Activated CD4-positive, alpha-beta T cell treated with anti-CD3 and anti-CD28 coated beads, Interleukin-2, amount 10 ng/mL, durations not matched to agents 7 days and 5 days (primary cell): ENCODE results near the gene UMAD1. TPM values are rescaled to one million over a fixed set of nuclear protein-coding genes. Genes with fewer than 3 reads are reported as not detected.
"Not testable (repeated sequence)": the region's sequence is repeated elsewhere in the genome, so short reads cannot be mapped to it uniquely, and the experiment has no call there.

Experiments used
- CTCF ChIA-PET: fragments of 350-600 bp; sonication (Branson Sonifier 250); formaldehyde crosslinking; loops from one replicate; lab custom pipeline; 2021; ENCODE audit warnings: antibody characterized with exemption; lab: Charles Lee
- POLR2A ChIA-PET: fragments of 350-600 bp; sonication (Branson Sonifier 250); formaldehyde crosslinking; loops from one replicate; lab custom pipeline; 2021; ENCODE audit warnings: antibody characterized with exemption; lab: Charles Lee
- DNase-seq: peaks from one replicate; pipeline ENCODE4 v3.0.0-alpha.2; 2020
- H3K27ac Mint-ChIP-seq: one replicate; pipeline ENCODE4 v1.8.0; 2021; ENCODE audit warnings: mild to moderate bottlenecking, moderate library complexity, mixed read lengths
- H3K27me3 Mint-ChIP-seq: one replicate; pipeline ENCODE4 v1.8.0; 2021; ENCODE audit warnings: mixed read lengths
- H3K36me3 Mint-ChIP-seq: one replicate; pipeline ENCODE4 v1.8.0; 2021; ENCODE audit warnings: low read depth, mixed read lengths
- H3K4me1 Mint-ChIP-seq: one replicate; pipeline ENCODE4 v1.8.0; 2021; ENCODE audit warnings: mixed read lengths
- H3K4me3 Mint-ChIP-seq: one replicate; pipeline ENCODE4 v1.8.0; 2021; ENCODE audit warnings: mild to moderate bottlenecking, moderate library complexity, mixed read lengths
- H3K9me3 Mint-ChIP-seq: one replicate; pipeline ENCODE4 v1.8.0; 2021; ENCODE audit warnings: mixed read lengths
- total RNA-seq, 2 experiments: library from RNA; stranded (reverse); gene quantifications; one replicate each; pipeline ENCODE4 v1.2.3, GENCODE V29; 2021

Gene UMAD1
- total RNA-seq, 2 experiments from 2014 or later, result 16.3 to 16.4 TPM

DNA sequence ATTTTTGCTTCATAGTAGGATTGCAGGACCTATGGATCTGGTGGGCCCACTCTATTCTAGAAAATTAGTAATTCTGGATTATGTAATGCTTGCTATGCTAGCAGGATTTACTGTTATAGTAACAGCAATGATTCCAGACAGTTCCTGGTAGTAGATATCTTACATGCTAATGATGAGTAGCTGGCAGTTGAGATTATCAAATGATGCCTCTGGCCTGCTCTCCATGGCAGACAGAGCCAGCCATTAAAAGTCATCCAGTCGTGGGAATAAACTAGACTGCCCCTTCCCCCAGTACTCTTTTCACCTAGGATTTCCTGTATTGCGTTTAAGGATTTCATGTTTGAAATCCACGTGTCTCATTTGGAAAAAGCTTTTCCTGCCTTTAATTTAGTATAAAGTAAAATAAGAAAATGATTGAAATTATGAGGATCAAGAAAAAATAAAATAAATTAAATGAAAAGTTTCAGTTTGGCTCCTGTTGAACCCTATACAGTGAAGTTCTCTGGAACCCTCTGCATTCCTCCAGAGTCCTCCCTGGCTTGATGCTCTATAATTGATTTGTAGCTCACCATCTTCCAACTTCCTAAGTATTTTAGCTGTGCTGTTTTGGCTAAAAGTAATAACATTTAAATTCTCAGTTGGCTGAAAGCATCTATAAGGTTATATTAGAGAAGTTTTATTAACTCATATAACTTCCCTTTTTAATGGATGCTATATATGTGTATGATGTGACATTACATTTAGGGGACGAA is 14.6 kb downstream of the UMAD1 start:
- DNase-seq, result no peak
- Mint-ChIP-seq H3K27me3 (no peaks in the 10 kb centered on the region), H3K27ac (no peak overlapping the region), H3K4me1 (peaks cover 18% of the 10 kb centered on the region), H3K9me3 (peaks cover 19% of the 10 kb centered on the region), H3K36me3 (peaks cover 31% of the 10 kb centered on the region), H3K4me3 (no peak overlapping the region)
- CTCF ChIA-PET, result interaction anchor here (0.7 kb wide), 1 partner anchor 37 kb away, joined by 3 read pairs; no protein-coding TSS in a partner anchor
- POLR2A ChIA-PET, result interaction anchor here (0.5 to 0.6 kb wide), 2 partner anchors 39 to 59 kb away, joined by 3 to 4 read pairs; no protein-coding TSS in a partner anchor

DNA sequence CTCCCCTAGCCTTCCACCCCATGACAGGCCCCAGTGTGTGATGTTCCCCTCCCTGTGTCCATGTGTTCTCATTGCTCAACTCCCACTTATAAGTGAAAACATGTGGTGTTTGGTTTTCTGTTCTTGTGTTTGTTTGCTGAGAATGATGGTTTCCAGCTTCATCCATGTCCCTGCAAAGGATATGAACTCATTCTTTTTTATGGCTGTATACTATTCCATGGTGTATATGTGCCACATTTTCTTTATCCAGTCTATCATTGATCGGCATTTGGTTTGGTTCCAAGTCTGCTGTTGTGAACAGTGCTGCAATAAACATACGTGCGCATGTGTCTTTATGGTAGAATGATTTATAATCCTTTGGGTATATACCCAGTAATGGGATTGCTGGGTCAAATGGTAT is 15.9 kb downstream of the UMAD1 start:
- Mint-ChIP-seq H3K36me3 (peaks cover 38% of the 10 kb centered on the region), H3K4me1 (peaks cover 18% of the 10 kb centered on the region), H3K9me3 (peaks cover 28% of the 10 kb centered on the region)
- H3K27ac Mint-ChIP-seq, H3K4me3 Mint-ChIP-seq, CTCF ChIA-PET, H3K27me3 Mint-ChIP-seq, DNase-seq, POLR2A ChIA-PET: not testable (repeated sequence)

DNA sequence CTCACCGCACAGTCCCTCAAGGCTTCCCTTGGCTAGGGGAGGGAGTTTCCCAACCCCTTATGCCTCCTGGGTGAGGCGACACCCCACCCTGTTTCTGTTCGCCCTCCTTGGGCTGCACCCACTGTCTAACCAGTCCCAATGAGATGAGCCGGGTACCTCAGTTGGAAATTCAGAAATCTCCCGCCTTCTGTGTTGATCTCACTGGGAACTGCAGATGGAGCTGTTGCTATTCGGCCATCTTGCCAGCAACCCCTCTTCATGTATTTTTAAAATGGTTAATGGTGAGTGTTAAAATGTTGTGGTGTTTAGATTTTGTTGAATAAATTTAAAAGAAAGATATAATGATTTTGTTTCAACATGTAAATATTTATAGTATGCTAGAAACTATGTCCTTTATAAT is 22.0 kb downstream of the UMAD1 start:
- DNase-seq, result no peak
- Mint-ChIP-seq H3K9me3 (peaks cover 28% of the 10 kb centered on the region), H3K36me3 (peaks cover 32% of the 10 kb centered on the region), H3K4me3 (no peak overlapping the region), H3K27me3 (no peaks in the 10 kb centered on the region), H3K27ac (no peak overlapping the region), H3K4me1 (peaks cover 2% of the 10 kb centered on the region)
- ChIA-PET CTCF (no interaction called here), POLR2A (no interaction called here)

GRCh38 chr7:7664291-7664690 is 23.7 kb downstream of the UMAD1 start:
- H3K36me3 Mint-ChIP-seq, result peaks cover 20% of the 10 kb centered on the region
- no peaks in the 10 kb centered on the region for H3K27me3 Mint-ChIP-seq
- H3K9me3 Mint-ChIP-seq, result peaks cover 19% of the 10 kb centered on the region
- no peak overlapping the region for H3K4me3 Mint-ChIP-seq
- H3K27ac Mint-ChIP-seq, result no peak overlapping the region
- ChIA-PET POLR2A (no interaction called here), CTCF (no interaction called here)
- peaks cover 2% of the 10 kb centered on the region for H3K4me1 Mint-ChIP-seq
- no peak for DNase-seq

DNA sequence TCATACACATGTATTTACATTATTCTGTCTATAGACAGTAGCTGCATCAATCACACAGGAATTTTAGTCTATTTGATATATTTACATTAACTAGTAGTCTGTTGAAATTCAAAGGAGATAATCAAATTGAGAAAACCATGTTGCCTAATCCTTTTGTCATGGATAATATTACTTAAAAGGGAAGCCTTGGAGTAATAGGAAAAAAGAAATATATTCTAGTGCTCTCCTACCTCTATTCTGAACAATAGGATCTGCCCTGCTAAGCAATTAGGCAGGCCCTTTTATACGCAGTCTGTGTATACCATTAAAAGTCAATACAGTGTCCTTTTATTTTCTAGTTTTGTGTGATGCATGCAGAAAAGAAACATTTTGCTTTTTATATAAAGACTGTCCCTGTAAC is 24.5 kb downstream of the UMAD1 start:
- H3K36me3 Mint-ChIP-seq, result peaks cover 15% of the 10 kb centered on the region
- H3K4me3 Mint-ChIP-seq, result no peak overlapping the region
- peaks cover 2% of the 10 kb centered on the region for H3K4me1 Mint-ChIP-seq
- no peak overlapping the region for H3K27ac Mint-ChIP-seq
- POLR2A ChIA-PET, result no interaction called here
- peaks cover 15% of the 10 kb centered on the region for H3K9me3 Mint-ChIP-seq
- CTCF ChIA-PET, result interaction anchor here (0.5 kb wide), 1 partner anchor 464 kb away, joined by 3 read pairs; no protein-coding TSS in a partner anchor
- no peak for DNase-seq
- H3K27me3 Mint-ChIP-seq, result no peaks in the 10 kb centered on the region

DNA sequence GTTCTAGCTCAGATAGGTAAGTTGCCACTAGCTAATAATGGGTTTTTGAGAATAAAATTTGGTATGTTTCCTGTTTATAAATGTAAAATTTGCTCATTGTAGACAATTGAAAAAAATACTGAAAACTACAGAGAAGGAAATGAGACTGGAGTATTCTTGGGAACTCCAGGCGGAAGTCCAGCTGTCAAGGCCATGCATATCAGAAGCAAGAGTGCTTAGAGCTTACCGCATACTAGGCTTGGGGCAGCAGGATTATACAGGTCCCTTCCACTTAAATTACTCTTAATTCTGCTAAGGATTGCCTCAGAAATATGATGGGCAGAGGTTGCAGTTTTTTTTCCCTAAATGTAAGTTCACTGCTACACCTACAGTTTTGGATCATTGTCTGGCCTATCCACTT is 26.6 kb downstream of the UMAD1 start:
- no peak overlapping the region for H3K4me3 Mint-ChIP-seq
- DNase-seq, result no peak
- peaks cover 13% of the 10 kb centered on the region for H3K36me3 Mint-ChIP-seq
- peaks cover 13% of the 10 kb centered on the region for H3K9me3 Mint-ChIP-seq
- CTCF ChIA-PET, result interaction anchor here (2.2 kb wide), 1 partner anchor 14 kb away, joined by 9 read pairs; no protein-coding TSS in a partner anchor
- H3K27me3 Mint-ChIP-seq, result no peaks in the 10 kb centered on the region
- H3K4me1 Mint-ChIP-seq, result peaks cover 7% of the 10 kb centered on the region
- H3K27ac Mint-ChIP-seq, result no peak overlapping the region
- POLR2A ChIA-PET, result no interaction called here

GRCh38 chr7:7668706-7669105 is 28.2 kb downstream of the UMAD1 start:
- no peak for DNase-seq
- ChIA-PET CTCF (no interaction called here), POLR2A (no interaction called here)
- Mint-ChIP-seq H3K9me3 (peaks cover 14% of the 10 kb centered on the region), H3K36me3 (peaks cover 21% of the 10 kb centered on the region), H3K4me3 (no peak overlapping the region), H3K27ac (no peak overlapping the region), H3K27me3 (no peaks in the 10 kb centered on the region), H3K4me1 (peaks cover 19% of the 10 kb centered on the region)

GRCh38 chr7:7670490-7670889 is 29.9 kb downstream of the UMAD1 start:
- Mint-ChIP-seq H3K27me3 (no peaks in the 10 kb centered on the region), H3K4me3 (no peak overlapping the region), H3K27ac (no peak overlapping the region), H3K4me1 (peaks cover 22% of the 10 kb centered on the region), H3K36me3 (peaks cover 25% of the 10 kb centered on the region), H3K9me3 (peaks cover 14% of the 10 kb centered on the region)
- no peak for DNase-seq
- ChIA-PET POLR2A (no interaction called here), CTCF (no interaction called here)

DNA sequence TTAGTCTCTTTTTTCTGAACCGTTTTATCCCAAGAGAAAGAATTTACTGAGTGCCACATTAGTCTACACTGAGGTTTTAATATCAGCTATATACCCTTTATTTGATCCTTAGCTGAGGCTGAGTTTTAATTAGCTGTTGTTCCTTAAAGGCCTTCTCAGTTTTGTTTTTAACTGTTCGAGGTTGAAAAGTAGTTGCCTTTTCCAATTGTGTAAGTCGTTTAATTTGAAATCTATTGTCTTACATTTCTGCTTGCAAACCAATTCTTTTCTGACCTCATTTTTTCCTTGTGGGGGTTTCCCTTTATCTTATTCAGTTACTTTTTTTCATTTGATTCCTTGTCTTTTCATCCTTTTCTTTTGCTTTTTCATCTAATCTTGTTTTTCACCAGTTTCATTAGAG is 30.8 kb downstream of the UMAD1 start:
- DNase-seq, result no peak
- ChIA-PET POLR2A (no interaction called here), CTCF (no interaction called here)
- H3K4me3 Mint-ChIP-seq, result no peak overlapping the region
- peaks cover 27% of the 10 kb centered on the region for H3K4me1 Mint-ChIP-seq
- no peak overlapping the region for H3K27ac Mint-ChIP-seq
- peaks cover 29% of the 10 kb centered on the region for H3K36me3 Mint-ChIP-seq
- H3K27me3 Mint-ChIP-seq, result no peaks in the 10 kb centered on the region
- peaks cover 14% of the 10 kb centered on the region for H3K9me3 Mint-ChIP-seq

DNA sequence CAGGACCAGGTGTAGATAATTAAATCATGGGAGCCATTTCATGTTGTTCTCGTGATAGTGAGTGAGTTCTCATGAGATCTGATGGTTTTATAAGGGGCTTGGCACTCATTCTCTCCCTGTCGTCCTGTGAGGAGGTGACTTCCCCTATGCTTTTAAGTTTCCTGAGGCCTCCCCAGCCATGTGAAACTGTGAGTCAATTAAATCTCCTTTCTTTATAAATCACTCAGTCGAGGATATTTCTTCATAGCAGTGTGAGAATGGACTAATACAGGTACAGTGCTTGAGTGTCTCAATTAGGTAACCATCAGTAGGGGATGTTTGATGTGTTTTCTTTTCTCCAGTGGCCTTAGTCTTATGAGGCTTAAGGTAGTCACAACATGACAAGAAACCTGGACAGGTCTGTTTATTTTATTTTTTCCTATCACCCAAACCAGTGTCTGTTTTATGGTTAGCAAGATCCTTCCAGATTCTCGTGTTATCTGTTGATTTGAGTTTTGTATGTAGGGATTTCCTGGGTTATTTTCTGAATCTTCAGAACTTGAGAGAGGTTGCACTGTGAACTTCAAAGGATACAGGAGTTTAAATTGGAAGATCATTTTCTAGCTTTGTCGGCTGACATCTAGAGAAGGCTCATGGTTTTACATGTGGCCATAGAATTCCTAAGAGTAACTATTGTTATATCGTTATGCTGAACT is 32.1 kb downstream of the UMAD1 start:
- ChIA-PET POLR2A (no interaction called here), CTCF (no interaction called here)
- H3K36me3 Mint-ChIP-seq, result peaks cover 32% of the 10 kb centered on the region
- peak overlapping the region; percentile 31 for H3K27ac Mint-ChIP-seq
- H3K4me3 Mint-ChIP-seq, result no peak overlapping the region
- H3K4me1 Mint-ChIP-seq, result peaks cover 27% of the 10 kb centered on the region
- no peak for DNase-seq
- H3K9me3 Mint-ChIP-seq, result peaks cover 16% of the 10 kb centered on the region
- no peaks in the 10 kb centered on the region for H3K27me3 Mint-ChIP-seq

DNA sequence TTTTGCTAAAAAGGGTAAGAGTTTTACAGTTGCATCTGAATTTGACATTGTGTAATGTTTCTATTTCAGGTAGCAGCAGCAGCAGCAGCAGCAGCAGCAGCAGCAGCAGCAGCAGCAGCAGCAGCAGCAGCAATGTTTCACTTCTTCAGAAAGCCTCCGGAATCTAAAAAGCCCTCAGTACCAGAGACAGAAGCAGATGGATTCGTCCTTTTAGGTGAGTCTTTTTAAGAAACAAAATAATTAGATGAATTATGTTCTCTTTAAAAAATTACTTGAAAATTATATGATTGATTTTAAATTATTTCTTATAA is 32.6 kb downstream of the UMAD1 start:
- H3K27me3 Mint-ChIP-seq, result no peaks in the 10 kb centered on the region
- no peak for DNase-seq
- H3K27ac Mint-ChIP-seq, result no peak overlapping the region
- CTCF ChIA-PET, result no interaction called here
- H3K4me3 Mint-ChIP-seq, result peak overlapping the region; percentile 26
- H3K36me3 Mint-ChIP-seq, result peaks cover 35% of the 10 kb centered on the region
- peaks cover 20% of the 10 kb centered on the region for H3K9me3 Mint-ChIP-seq
- peaks cover 27% of the 10 kb centered on the region for H3K4me1 Mint-ChIP-seq
- POLR2A ChIA-PET, result no interaction called here

DNA sequence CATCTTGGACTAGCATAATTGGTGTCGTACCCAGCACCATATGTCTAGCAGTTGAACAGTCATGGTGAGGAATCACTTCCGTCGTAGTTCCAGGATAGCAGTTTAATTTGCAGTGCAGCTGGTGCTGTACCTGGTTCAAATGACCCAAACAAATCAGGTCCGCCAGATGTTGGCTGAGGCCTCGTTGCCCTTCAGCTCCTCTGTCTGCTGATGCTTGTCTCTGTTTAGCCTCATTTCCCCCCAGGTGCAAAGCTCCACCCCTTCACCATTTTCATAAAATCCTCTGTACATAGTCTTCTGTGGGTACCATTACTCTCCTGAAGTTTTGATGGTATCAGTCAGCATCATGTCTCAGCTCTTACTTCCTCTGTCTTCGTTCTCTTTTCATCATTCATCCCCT is 35.1 kb downstream of the UMAD1 start:
- Mint-ChIP-seq H3K27ac (no peak overlapping the region), H3K27me3 (no peaks in the 10 kb centered on the region), H3K9me3 (peaks cover 9% of the 10 kb centered on the region), H3K4me1 (peaks cover 30% of the 10 kb centered on the region), H3K36me3 (peaks cover 32% of the 10 kb centered on the region), H3K4me3 (no peak overlapping the region)
- ChIA-PET POLR2A (no interaction called here), CTCF (no interaction called here)
- no peak for DNase-seq

- CTCF ChIA-PET, DNase-seq, POLR2A ChIA-PET, H3K27me3 Mint-ChIP-seq, H3K4me3 Mint-ChIP-seq, H3K27ac Mint-ChIP-seq, H3K9me3 Mint-ChIP-seq: not testable (repeated sequence)
- H3K4me1 Mint-ChIP-seq, result peaks cover 25% of the 10 kb centered on the region
- peaks cover 15% of the 10 kb centered on the region for H3K36me3 Mint-ChIP-seq
Measured at GRCh38 chr7:7679640-7680039, 39.1 kb downstream of the UMAD1 start.
